ENCODE data around the gene NFIA.

NFIA gene

GRCh38 chr1:61337981-61338848 is 255.9 kb downstream of the NFIA start:
- in situ Hi-C loops (cut with HindIII; ENCODE audit: low sequenced_read_pairs) = no loop called here
- peak; percentile 65 for TF ChIP-seq CTCF (IDR thresholded peaks at IDR 0.05; ENCODE audit: low read depth, low read length)
- H3K4me3 ChIP-seq (ENCODE audit: low read depth, low read length) = no peak overlapping the region
- DNase-seq (ENCODE audit: low read depth, low spot score) = peak; percentile 96

GRCh38 chr1:61338899-61339298 is 256.5 kb downstream of the NFIA start:
- no peak overlapping the region for H3K4me3 ChIP-seq (ENCODE audit: low read depth, low read length)
- in situ Hi-C loops (cut with HindIII; ENCODE audit: low sequenced_read_pairs) = no loop called here
- DNase-seq (ENCODE audit: low read depth, low spot score) = no peak
- no peak for TF ChIP-seq CTCF (IDR thresholded peaks at IDR 0.05; ENCODE audit: low read depth, low read length)

- no peak overlapping the region for H3K4me3 ChIP-seq (ENCODE audit: low read depth, low read length)
- no peak for TF ChIP-seq CTCF (IDR thresholded peaks at IDR 0.05; ENCODE audit: low read depth, low read length)
- DNase-seq (ENCODE audit: low read depth, low spot score) = no peak
- in situ Hi-C loops (cut with HindIII; ENCODE audit: low sequenced_read_pairs) = no loop called here
Observed at GRCh38 chr1:61341426-61341825, 259.1 kb downstream of the NFIA start.

GRCh38 chr1:61343734-61344420 is 261.5 kb downstream of the NFIA start:
- in situ Hi-C loops (cut with HindIII; ENCODE audit: low sequenced_read_pairs) = no loop called here
- DNase-seq (ENCODE audit: low read depth, low spot score) = no peak
- TF ChIP-seq CTCF (IDR thresholded peaks at IDR 0.05; ENCODE audit: low read depth, low read length) = no peak
- no peak overlapping the region for H3K4me3 ChIP-seq (ENCODE audit: low read depth, low read length)

- in situ Hi-C loops (cut with HindIII; ENCODE audit: low sequenced_read_pairs) = no loop called here
- peak; percentile 43 for DNase-seq (ENCODE audit: low read depth, low spot score)
- no peak overlapping the region for H3K4me3 ChIP-seq (ENCODE audit: low read depth, low read length)
- no peak for TF ChIP-seq CTCF (IDR thresholded peaks at IDR 0.05; ENCODE audit: low read depth, low read length)
Observed at GRCh38 chr1:61344696-61345095, 262.3 kb downstream of the NFIA start.

- H3K4me3 ChIP-seq (ENCODE audit: low read depth, low read length) = no peak overlapping the region
- DNase-seq (ENCODE audit: low read depth, low spot score) = no peak
- in situ Hi-C loops (cut with HindIII; ENCODE audit: low sequenced_read_pairs) = no loop called here
- TF ChIP-seq CTCF (IDR thresholded peaks at IDR 0.05; ENCODE audit: low read depth, low read length) = no peak
Observed at GRCh38 chr1:61348025-61348665, 265.8 kb downstream of the NFIA start.

Measured in astrocyte of the spinal cord (primary cell).